ENCODE data around the gene ATRIP.

The ATRIP gene

GRCh38 chr3:48412375-48413001 is 34.0 kb upstream of the ATRIP start:
- peaks cover 0 to 67% of the 10 kb centered on the region in 2 experiments; a peak in 1 of 3 replicates for H3K36me3 ChIP-seq (ENCODE audit: control insufficient read depth in 2 of 2, insufficient read depth in 1 of 2, low read length in 2 of 2)
- ChIA-PET CTCF (interaction anchor here (1.1 to 2.0 kb wide), 2 partner anchors 12 to 24 kb away, joined by 5 to 8 read pairs; no protein-coding TSS in a partner anchor), POLR2A (no interaction called here)
- no peak overlapping the region for H3K4me3 ChIP-seq (ENCODE audit: low read depth, low read length)
- no peak overlapping the region for H3K27ac ChIP-seq (ENCODE audit: extremely low read depth, low read depth, low read length)
- H3K4me1 ChIP-seq (ENCODE audit: control insufficient read depth, insufficient read depth, low read length) = no peaks in the 10 kb centered on the region
- no peak for TF ChIP-seq ZNF416 (tag by site-specific recombination; IDR thresholded peaks at IDR 0.05)
- no peak for TF ChIP-seq ZIC2 (tag by site-specific recombination; IDR thresholded peaks at IDR 0.05)
- no peak for TF ChIP-seq HOXA7 (CRISPR knock-in tag; IDR thresholded peaks at IDR 0.05; ENCODE audit: borderline replicate concordance)
- no peaks in the 10 kb centered on the region for H3K9me3 ChIP-seq (ENCODE audit: control insufficient read depth, insufficient read depth, low read depth, low read length)

- Histone ChIP-seq H3K27ac (ENCODE audit: extremely low read depth, low read depth, low read length) (no peak overlapping the region), H3K4me3 (ENCODE audit: low read depth, low read length) (no peak overlapping the region), H3K4me1 (ENCODE audit: control insufficient read depth, insufficient read depth, low read length) (no peaks in the 10 kb centered on the region), H3K36me3 (ENCODE audit: control insufficient read depth in 2 of 2, insufficient read depth in 1 of 2, low read length in 2 of 2) (peaks cover 0 to 67% of the 10 kb centered on the region in 2 experiments; a peak in 1 of 3 replicates), H3K9me3 (ENCODE audit: control insufficient read depth, insufficient read depth, low read depth, low read length) (no peaks in the 10 kb centered on the region)
- POLR2A ChIA-PET = no interaction called here
- CTCF ChIA-PET = interaction anchor here (1.1 to 2.0 kb wide), 2 partner anchors 12 to 23 kb away, joined by 5 to 8 read pairs; no protein-coding TSS in a partner anchor
- TF ChIP-seq ZNF132 (tag by site-specific recombination; IDR thresholded peaks at IDR 0.05; ENCODE audit: borderline replicate concordance) (no peak), ZBTB8A (tag by site-specific recombination; IDR thresholded peaks at IDR 0.05) (no peak), SP3 (tag by site-specific recombination; IDR thresholded peaks at IDR 0.05) (no peak), ZNF157 (tag by site-specific recombination; IDR thresholded peaks at IDR 0.05) (no peak), ZNF140 (tag by site-specific recombination; IDR thresholded peaks at IDR 0.05) (no peak), ZNF777 (tag by site-specific recombination; IDR thresholded peaks at IDR 0.05; ENCODE audit: borderline replicate concordance) (no peak), TRIM28 (IDR thresholded peaks at IDR 0.05; ENCODE audit: borderline replicate concordance, low read length) (no peak), ZNF654 (tag by site-specific recombination; IDR thresholded peaks at IDR 0.05; ENCODE audit: low read depth) (no peak), ZNF341 (tag by site-specific recombination; IDR thresholded peaks at IDR 0.05; ENCODE audit: low read depth) (no peak), ZNF510 (tag by site-specific recombination; IDR thresholded peaks at IDR 0.05; ENCODE audit: insufficient replicate concordance) (no peak), TCF7L2 (IDR thresholded peaks at IDR 0.05; ENCODE audit: borderline replicate concordance, low read depth, low read length) (no peak), KLF7 (tag by site-specific recombination; IDR thresholded peaks at IDR 0.05; ENCODE audit: borderline replicate concordance) (no peak), IKZF3 (tag by site-specific recombination; IDR thresholded peaks at IDR 0.05) (no peak), ZNF621 (tag by site-specific recombination; IDR thresholded peaks at IDR 0.05) (no peak), ZNF274 (IDR thresholded peaks at IDR 0.05; ENCODE audit: low read length) (no peak), ZNF274 (tag by site-specific recombination; IDR thresholded peaks at IDR 0.05; ENCODE audit: borderline replicate concordance) (no peak)
- TF ChIP-seq, protein P1, sequence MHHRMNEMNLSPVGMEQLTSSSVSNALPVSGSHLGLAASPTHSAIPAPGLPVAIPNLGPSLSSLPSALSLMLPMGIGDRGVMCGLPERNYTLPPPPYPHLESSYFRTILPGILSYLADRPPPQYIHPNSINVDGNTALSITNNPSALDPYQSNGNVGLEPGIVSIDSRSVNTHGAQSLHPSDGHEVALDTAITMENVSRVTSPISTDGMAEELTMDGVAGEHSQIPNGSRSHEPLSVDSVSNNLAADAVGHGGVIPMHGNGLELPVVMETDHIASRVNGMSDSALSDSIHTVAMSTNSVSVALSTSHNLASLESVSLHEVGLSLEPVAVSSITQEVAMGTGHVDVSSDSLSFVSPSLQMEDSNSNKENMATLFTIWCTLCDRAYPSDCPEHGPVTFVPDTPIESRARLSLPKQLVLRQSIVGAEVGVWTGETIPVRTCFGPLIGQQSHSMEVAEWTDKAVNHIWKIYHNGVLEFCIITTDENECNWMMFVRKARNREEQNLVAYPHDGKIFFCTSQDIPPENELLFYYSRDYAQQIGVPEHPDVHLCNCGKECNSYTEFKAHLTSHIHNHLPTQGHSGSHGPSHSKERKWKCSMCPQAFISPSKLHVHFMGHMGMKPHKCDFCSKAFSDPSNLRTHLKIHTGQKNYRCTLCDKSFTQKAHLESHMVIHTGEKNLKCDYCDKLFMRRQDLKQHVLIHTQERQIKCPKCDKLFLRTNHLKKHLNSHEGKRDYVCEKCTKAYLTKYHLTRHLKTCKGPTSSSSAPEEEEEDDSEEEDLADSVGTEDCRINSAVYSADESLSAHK (tag by site-specific recombination; IDR thresholded peaks at IDR 0.05) = no peak
- TF ChIP-seq, protein P2, sequence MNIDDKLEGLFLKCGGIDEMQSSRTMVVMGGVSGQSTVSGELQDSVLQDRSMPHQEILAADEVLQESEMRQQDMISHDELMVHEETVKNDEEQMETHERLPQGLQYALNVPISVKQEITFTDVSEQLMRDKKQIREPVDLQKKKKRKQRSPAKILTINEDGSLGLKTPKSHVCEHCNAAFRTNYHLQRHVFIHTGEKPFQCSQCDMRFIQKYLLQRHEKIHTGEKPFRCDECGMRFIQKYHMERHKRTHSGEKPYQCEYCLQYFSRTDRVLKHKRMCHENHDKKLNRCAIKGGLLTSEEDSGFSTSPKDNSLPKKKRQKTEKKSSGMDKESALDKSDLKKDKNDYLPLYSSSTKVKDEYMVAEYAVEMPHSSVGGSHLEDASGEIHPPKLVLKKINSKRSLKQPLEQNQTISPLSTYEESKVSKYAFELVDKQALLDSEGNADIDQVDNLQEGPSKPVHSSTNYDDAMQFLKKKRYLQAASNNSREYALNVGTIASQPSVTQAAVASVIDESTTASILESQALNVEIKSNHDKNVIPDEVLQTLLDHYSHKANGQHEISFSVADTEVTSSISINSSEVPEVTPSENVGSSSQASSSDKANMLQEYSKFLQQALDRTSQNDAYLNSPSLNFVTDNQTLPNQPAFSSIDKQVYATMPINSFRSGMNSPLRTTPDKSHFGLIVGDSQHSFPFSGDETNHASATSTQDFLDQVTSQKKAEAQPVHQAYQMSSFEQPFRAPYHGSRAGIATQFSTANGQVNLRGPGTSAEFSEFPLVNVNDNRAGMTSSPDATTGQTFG (tag by site-specific recombination; IDR thresholded peaks at IDR 0.05; ENCODE audit: borderline replicate concordance) = no peak
These were observed 33.5 kb upstream of the ATRIP start for GRCh38 chr3:48413086-48413485.
